Coronary artery (tissue), 2 donors: ENCODE data around the gene DPYSL5.

Experiments used
- DNase-seq: peaks from one replicate; pipeline ENCODE4 v3.0.0-alpha.2; 2017; ENCODE audit warnings: low spot score
- H3K27ac ChIP-seq, 2 donors: fragments of 200-600 bp; sonication (generic); one replicate each; pipeline ENCODE4 v1.5.1; 2016 to 2019
- H3K4me3 ChIP-seq: fragments of 200-600 bp; sonication (generic); 2 replicates; pipeline ENCODE4 v1.5.1; 2016; ENCODE audit warnings: mild to moderate bottlenecking, moderate library complexity
- TF ChIP-seq, protein P1 (sequence below): fragments of 200-600 bp; sonication (generic); IDR thresholded peaks from one replicate; pipeline ENCODE4 v1.5.1; 2019; ENCODE audit warnings: antibody characterized with exemption

The DPYSL5 gene

DNA sequence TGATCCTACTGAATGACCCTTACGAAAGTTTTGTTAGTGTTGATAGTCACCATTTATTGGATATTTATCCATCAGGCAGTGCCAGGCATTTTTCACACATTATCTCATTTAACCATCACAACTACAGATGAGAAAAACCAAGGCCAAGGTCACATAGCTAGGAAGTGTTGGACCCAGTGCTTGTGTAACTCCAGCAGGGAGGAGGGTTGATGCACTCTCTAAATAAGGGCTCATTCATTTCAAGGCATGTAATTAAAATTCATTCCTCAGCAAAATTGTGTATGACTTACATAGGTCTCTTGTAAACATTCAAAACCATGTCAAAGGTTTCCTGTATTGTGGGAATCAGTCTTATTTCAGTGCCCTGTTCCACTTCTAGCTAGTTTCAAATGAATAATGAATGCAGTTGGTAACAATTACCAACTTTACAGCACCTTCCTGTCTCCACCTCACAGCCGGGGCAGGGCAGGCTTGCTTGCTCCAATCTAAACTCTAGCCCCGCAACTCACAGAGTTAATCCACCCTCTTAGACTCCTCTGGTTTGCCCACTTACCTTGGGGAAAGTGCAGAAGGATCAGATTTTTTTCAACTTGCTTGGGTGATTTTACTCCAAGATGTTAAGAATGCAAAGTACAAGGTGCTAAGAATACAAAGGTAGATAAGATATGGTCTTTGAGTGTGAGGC lies 116.7 kb downstream of the DPYSL5 start:
- Histone ChIP-seq H3K4me3 (no peak overlapping the region), H3K27ac (no peak overlapping the region)
- TF ChIP-seq, protein P1, sequence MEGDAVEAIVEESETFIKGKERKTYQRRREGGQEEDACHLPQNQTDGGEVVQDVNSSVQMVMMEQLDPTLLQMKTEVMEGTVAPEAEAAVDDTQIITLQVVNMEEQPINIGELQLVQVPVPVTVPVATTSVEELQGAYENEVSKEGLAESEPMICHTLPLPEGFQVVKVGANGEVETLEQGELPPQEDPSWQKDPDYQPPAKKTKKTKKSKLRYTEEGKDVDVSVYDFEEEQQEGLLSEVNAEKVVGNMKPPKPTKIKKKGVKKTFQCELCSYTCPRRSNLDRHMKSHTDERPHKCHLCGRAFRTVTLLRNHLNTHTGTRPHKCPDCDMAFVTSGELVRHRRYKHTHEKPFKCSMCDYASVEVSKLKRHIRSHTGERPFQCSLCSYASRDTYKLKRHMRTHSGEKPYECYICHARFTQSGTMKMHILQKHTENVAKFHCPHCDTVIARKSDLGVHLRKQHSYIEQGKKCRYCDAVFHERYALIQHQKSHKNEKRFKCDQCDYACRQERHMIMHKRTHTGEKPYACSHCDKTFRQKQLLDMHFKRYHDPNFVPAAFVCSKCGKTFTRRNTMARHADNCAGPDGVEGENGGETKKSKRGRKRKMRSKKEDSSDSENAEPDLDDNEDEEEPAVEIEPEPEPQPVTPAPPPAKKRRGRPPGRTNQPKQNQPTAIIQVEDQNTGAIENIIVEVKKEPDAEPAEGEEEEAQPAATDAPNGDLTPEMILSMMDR = no peak
- no peak for DNase-seq

DNA sequence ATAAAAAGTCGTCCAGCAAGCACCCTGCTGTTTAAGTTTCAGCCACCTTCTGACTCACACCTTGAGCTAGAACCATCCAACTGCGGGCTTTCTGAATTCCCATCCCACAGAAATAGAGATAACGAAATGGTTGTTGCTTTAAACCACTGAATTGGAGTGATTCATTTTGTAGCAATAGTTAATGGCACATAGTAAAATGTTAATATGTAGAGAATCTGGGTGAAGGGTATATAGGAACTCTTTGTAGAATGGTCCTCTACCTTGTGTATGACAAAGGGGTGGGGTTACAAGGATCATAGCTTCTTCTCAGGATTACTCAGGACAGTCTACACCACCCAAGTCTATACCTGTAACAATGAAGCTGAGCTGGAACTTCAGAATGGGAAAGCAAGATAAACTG lies 120.1 kb downstream of the DPYSL5 start:
- TF ChIP-seq, protein P1 = no peak
- Histone ChIP-seq H3K27ac (no peak overlapping the region), H3K4me3 (no peak overlapping the region)
- DNase-seq = no peak

DNA sequence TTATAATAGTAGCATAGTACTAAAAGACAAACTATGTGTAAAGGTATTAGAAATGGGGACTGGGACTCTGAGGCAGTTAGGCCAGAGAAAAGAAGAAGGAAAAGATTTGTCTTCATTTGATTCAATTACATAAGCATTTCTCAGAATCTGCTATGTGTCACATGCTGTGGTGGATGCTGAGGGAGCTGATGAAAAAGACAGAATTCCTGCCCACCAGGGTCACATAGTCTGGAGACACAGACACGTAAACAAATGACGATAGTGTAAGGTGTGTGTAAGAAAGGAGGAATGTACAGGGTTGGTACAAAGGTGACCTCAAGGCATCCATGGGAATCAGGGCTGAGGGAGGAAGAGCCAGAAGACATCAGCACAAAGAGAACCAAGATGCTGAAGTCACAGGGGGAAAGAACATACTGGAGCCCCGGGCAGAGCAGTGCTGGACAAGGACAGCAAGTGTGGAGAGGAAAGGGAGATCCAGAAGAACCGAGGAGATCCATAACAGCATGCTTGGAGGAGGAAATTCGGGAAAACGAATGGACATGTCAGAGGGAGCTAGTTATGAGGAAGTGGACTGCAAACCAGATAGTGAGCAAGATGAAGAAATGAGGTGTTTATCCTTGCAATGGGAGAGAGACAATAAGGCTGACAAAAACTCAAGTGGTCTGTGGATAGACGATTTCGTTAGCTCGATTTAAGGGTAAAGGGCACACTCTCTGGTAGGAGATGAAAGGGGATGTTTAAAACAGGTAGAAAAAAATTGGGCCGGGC lies 121.3 kb downstream of the DPYSL5 start:
- no peak overlapping the region for H3K27ac ChIP-seq
- H3K4me3 ChIP-seq = no peak overlapping the region
- no peak for DNase-seq
- TF ChIP-seq, protein P1 = no peak

DNA sequence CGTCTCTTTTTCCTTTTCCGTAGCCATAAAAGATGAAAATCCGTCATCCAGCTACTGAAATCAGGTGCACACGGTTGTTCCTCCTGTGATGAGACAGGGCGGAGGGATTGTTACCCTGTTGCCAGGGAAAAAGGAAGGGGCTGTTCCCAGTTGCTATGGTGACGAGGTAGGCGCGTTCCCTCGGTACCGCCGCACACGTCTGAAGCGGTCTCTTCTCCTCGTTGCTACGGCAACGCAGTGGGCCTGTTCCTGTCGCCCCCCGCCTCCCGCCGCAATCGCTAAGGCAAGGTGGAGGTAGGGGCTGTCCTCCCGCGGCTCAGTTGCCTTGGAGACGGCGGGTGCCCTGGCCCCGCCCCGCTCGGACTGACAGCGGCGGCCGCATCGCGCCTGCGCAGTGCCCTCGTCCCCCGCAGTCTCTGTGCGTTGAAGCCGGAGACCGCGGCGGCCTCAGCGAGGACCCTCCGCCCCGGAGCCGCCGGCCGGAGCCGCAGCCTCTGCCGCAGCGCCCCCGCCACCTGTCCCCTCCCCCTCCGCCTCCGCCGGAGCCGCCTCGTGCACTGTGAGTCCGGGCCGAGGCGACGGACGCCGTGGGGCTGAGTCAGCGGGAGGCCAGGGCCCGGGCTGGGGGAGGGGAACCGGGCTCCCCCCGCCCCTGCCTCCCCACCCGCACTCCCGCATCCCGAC lies 122.5 kb downstream of the DPYSL5 start, which contains the start of gene MAPRE3:
MAPRE3 (plus strand) TSS at position 394 of the 684 bp plus-strand sequence. CDS start 51,582 bp downstream, outside the sequence.
- H3K4me3 ChIP-seq = peak within 1 kb of the TSS; percentile 91
- TF ChIP-seq, protein P1 = no peak
- H3K27ac ChIP-seq = peak within 1 kb of the TSS; percentile 71 to 86
- peak; percentile 84 for DNase-seq

DNA sequence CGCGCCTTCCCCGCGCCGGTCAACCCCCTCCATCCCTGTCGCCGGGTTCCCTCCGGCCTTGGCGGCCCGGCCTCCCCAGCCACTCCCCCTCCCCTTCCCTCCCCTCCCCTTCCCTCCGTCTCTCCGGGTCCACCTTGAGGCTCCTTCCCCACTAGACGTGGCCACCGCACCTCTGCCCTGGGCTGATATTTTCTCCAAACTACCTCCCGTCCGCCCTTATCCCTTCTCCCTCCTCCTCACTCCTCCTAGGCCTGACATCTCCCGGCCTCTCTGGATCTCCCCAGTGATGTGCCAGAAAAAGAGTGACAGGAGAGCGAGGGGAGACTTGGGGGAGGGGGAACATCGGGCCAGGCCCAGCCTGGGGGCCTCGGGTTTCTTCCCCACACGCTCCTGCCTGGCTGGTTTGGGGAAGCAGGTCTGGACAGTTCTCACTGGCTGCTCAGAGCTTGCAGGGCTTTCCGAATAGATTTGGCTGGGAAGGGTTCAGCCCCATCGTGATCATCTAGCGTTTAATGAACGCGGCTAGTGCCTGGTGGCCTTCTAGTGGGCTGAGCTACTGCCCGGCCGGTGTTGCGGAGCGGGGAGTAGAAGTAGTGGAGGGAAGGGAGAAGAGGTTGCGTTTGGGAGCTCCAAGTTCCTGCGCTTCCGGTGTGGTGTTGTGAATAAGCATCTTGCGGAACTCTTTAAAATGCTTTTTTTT lies 123.1 kb downstream of the DPYSL5 start:
- H3K4me3 ChIP-seq = peak overlapping the region; percentile 91
- TF ChIP-seq, protein P1 = no peak
- peak overlapping the region; percentile 71 to 86 for H3K27ac ChIP-seq
- DNase-seq = no peak

DNA sequence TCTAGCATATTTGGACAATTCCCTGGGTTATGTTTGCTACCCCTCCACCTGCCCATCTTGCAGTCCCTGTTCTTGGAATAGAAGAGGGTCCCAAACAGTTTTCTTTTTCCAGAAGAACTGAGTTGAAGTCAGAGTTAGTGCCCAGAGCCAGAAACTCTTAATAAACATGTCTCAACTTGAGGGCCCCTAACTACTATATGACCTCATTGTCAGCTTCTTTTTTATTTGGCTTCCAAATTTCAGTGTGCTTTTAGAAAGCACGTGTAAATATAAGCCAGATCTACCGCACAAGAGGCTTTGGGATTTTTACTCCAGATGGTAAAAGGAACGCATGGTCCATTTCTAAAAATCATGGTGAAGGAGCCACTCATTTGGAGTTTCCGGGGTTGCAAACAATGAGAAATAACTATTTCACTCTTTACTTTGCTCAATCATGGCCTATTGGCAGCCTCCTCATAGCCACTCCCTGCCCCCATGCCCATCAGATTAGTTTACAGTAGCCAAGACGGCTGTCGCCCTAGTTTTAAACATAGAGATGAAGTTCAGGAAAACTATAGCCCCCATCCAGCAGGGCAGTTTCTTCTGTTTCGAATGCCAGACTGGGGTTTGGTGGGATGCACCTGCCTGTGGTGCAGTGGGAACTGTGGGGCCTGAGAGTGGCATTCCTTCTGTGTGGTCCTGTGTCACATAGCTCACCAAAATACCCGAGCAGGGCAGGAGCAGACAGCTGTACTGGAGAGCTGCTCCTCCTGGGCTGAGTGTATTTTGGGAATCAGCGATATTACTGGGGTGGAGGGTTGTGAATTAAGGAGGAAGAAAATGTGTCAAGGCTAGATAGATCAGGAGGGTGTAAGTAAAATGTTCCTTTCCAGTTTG lies 124.2 kb downstream of the DPYSL5 start:
- H3K27ac ChIP-seq = no peak overlapping the region
- TF ChIP-seq, protein P1 = no peak
- no peak for DNase-seq
- peak overlapping the region; percentile 91 for H3K4me3 ChIP-seq
